HEK293 (cell line): ENCODE data around the gene SLC39A5.

Experiments used
- GLI2 ChIP-seq: fragments of 450-650 bp; formaldehyde crosslinking; IDR thresholded peaks from 2 replicates; pipeline ENCODE4; 2017; ENCODE audit warnings: missing biosample characterization, missing genetic modification characterization, low read depth, borderline replicate concordance
- IKZF3 ChIP-seq: fragments of 450-650 bp; IDR thresholded peaks from 2 replicates; pipeline ENCODE4 v1.5.0; 2018; ENCODE audit warnings: missing biosample characterization, mild to moderate bottlenecking, missing genetic modification characterization, moderate library complexity
- KLF16 ChIP-seq: fragments of 450-650 bp; formaldehyde crosslinking; IDR thresholded peaks from 2 replicates; pipeline ENCODE4 v1.5.1; 2017; ENCODE audit warnings: missing biosample characterization, missing genetic modification characterization
- KLF7 ChIP-seq: fragments of 450-650 bp; formaldehyde crosslinking; IDR thresholded peaks from 2 replicates; pipeline ENCODE4 v1.5.1; 2016; ENCODE audit warnings: missing biosample characterization, missing genetic modification characterization, borderline replicate concordance
- OSR2 ChIP-seq: fragments of 450-650 bp; formaldehyde crosslinking; IDR thresholded peaks from 2 replicates; pipeline ENCODE4 v1.5.1; 2016; ENCODE audit warnings: missing biosample characterization, missing genetic modification characterization
- OVOL3 ChIP-seq: fragments of 450-650 bp; formaldehyde crosslinking; IDR thresholded peaks from 2 replicates; pipeline ENCODE4 v1.5.1; 2016; ENCODE audit warnings: missing biosample characterization, missing genetic modification characterization
- ZBTB20 ChIP-seq: fragments of 450-650 bp; formaldehyde crosslinking; IDR thresholded peaks from 2 replicates; pipeline ENCODE4 v1.5.1; 2016; ENCODE audit warnings: missing biosample characterization, missing genetic modification characterization
- ZBTB48 ChIP-seq: fragments of 450-650 bp; formaldehyde crosslinking; IDR thresholded peaks from 2 replicates; pipeline ENCODE4 v1.5.1; 2016; ENCODE audit warnings: missing biosample characterization, missing genetic modification characterization
- ZNF121 ChIP-seq: fragments of 450-650 bp; formaldehyde crosslinking; IDR thresholded peaks from 2 replicates; pipeline ENCODE4 v1.5.1; 2016; ENCODE audit warnings: missing biosample characterization, missing genetic modification characterization
- ZNF133 ChIP-seq: fragments of 450-650 bp; formaldehyde crosslinking; IDR thresholded peaks from 2 replicates; pipeline ENCODE4 v1.5.1; 2016; ENCODE audit warnings: missing biosample characterization, missing genetic modification characterization
- ZNF341 ChIP-seq: fragments of 450-650 bp; formaldehyde crosslinking; IDR thresholded peaks from 2 replicates; pipeline ENCODE4; 2016; ENCODE audit warnings: low read depth, missing biosample characterization, missing genetic modification characterization
- ZNF37A ChIP-seq: fragments of 450-650 bp; IDR thresholded peaks from 2 replicates; pipeline ENCODE4 v1.5.1; 2018; ENCODE audit warnings: missing biosample characterization, missing genetic modification characterization
- ZNF391 ChIP-seq: fragments of 450-650 bp; formaldehyde crosslinking; IDR thresholded peaks from 2 replicates; pipeline ENCODE4 v1.5.1; 2016; ENCODE audit warnings: low read depth, missing biosample characterization, missing genetic modification characterization, borderline replicate concordance
- ZNF433 ChIP-seq: fragments of 450-650 bp; formaldehyde crosslinking; IDR thresholded peaks from 2 replicates; pipeline ENCODE4 v1.5.1; 2016; ENCODE audit warnings: missing biosample characterization, missing genetic modification characterization, low read depth
- ZNF530 ChIP-seq: fragments of 450-650 bp; formaldehyde crosslinking; IDR thresholded peaks from 2 replicates; pipeline ENCODE4 v1.5.1; 2016; ENCODE audit warnings: low read depth, missing biosample characterization, missing genetic modification characterization
- ZNF596 ChIP-seq: fragments of 450-650 bp; IDR thresholded peaks from 2 replicates; pipeline ENCODE4 v1.5.0; 2018; ENCODE audit warnings: missing biosample characterization, mild to moderate bottlenecking, missing genetic modification characterization, moderate library complexity
- ZNF600 ChIP-seq: fragments of 450-650 bp; formaldehyde crosslinking; IDR thresholded peaks from 2 replicates; pipeline ENCODE4 v1.5.1; 2016; ENCODE audit warnings: missing biosample characterization, missing genetic modification characterization
- ZNF610 ChIP-seq: fragments of 450-650 bp; formaldehyde crosslinking; IDR thresholded peaks from 2 replicates; pipeline ENCODE4 v1.5.1; 2016; ENCODE audit warnings: missing biosample characterization, missing genetic modification characterization, borderline replicate concordance
- ZNF623 ChIP-seq: fragments of 450-650 bp; formaldehyde crosslinking; IDR thresholded peaks from 2 replicates; pipeline ENCODE4 v1.5.1; 2016; ENCODE audit warnings: missing biosample characterization, missing genetic modification characterization
- ZNF654 ChIP-seq: fragments of 450-650 bp; formaldehyde crosslinking; IDR thresholded peaks from 2 replicates; pipeline ENCODE4 v1.5.1; 2016; ENCODE audit warnings: low read depth, missing biosample characterization, missing genetic modification characterization
- ZNF658 ChIP-seq: fragments of 450-650 bp; formaldehyde crosslinking; IDR thresholded peaks from 2 replicates; pipeline ENCODE4; 2016; ENCODE audit warnings: missing biosample characterization, missing genetic modification characterization
- ZNF664 ChIP-seq: fragments of 450-650 bp; formaldehyde crosslinking; IDR thresholded peaks from 2 replicates; pipeline ENCODE4 v1.5.1; 2016; ENCODE audit warnings: missing biosample characterization, missing genetic modification characterization
- TF ChIP-seq, protein P1 (sequence below): fragments of 450-650 bp; formaldehyde crosslinking; IDR thresholded peaks from 2 replicates; pipeline ENCODE4 v1.5.1; 2016; ENCODE audit warnings: missing biosample characterization, missing genetic modification characterization, low read depth
- TF ChIP-seq, protein P2 (sequence below): fragments of 450-650 bp; formaldehyde crosslinking; optimal IDR thresholded peaks from 2 replicates; pipeline ENCODE3; 2016; ENCODE audit warnings: missing biosample characterization, mild to moderate bottlenecking, missing genetic modification characterization
- TF ChIP-seq, protein P3 (sequence below): fragments of 450-650 bp; formaldehyde crosslinking; IDR thresholded peaks from 2 replicates; pipeline ENCODE4 v1.5.1; 2017; ENCODE audit warnings: missing biosample characterization, missing genetic modification characterization
- TF ChIP-seq, protein P4 (sequence below): fragments of 450-650 bp; formaldehyde crosslinking; IDR thresholded peaks from 2 replicates; pipeline ENCODE4 v1.5.1; 2016; ENCODE audit warnings: missing biosample characterization, missing genetic modification characterization
- TF ChIP-seq, protein P5 (sequence below): fragments of 450-650 bp; formaldehyde crosslinking; IDR thresholded peaks from 2 replicates; pipeline ENCODE4 v1.5.1; 2016; ENCODE audit warnings: missing biosample characterization, missing genetic modification characterization
- TF ChIP-seq, protein P6 (sequence below): fragments of 450-650 bp; formaldehyde crosslinking; IDR thresholded peaks from 2 replicates; pipeline ENCODE4 v1.5.1; 2017; ENCODE audit warnings: missing biosample characterization, missing genetic modification characterization

Gene SLC39A5

DNA sequence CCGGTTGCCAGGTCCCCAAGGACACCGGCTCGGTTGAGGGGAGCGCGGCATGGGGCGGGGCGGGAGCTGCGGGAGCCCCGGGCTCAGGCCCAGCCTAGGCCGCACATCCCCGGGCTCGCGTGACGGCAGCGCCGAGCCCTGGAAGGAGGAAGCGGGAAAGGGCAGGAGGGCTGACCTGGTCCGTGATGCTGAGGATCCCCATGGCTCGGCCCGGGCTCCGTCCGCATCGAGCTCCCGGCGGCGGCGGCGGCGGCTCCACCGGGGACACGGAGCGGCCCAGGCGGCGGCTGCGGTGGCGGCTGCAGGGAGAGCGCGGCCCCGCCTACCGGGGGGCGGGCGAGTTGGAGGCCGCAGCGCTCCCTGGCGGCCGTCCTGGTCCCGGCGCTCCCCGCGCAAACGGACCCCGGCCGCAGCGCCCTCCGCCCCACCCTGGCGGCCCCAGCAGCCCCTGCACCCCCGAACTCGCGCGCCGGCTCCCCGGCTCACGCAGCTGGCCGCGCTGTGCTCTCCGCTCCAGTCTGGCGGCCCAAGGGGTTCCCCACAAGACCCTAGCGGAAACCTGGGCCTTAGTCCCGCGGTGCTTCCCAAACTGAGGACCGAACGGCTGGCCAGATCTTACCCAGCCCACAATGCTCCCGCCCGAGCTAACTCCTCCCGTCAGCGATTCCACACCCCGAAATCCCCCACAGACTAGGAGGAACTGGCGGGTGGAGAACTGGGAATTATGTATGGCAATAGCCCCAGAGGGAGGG lies 28.4 kb downstream of the SLC39A5 start, which contains the start of gene ANKRD52 (continued):
- TF ChIP-seq, protein P1, sequence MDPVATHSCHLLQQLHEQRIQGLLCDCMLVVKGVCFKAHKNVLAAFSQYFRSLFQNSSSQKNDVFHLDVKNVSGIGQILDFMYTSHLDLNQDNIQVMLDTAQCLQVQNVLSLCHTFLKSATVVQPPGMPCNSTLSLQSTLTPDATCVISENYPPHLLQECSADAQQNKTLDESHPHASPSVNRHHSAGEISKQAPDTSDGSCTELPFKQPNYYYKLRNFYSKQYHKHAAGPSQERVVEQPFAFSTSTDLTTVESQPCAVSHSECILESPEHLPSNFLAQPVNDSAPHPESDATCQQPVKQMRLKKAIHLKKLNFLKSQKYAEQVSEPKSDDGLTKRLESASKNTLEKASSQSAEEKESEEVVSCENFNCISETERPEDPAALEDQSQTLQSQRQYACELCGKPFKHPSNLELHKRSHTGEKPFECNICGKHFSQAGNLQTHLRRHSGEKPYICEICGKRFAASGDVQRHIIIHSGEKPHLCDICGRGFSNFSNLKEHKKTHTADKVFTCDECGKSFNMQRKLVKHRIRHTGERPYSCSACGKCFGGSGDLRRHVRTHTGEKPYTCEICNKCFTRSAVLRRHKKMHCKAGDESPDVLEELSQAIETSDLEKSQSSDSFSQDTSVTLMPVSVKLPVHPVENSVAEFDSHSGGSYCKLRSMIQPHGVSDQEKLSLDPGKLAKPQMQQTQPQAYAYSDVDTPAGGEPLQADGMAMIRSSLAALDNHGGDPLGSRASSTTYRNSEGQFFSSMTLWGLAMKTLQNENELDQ (tag by site-specific recombination), result no peak
- TF ChIP-seq ZNF654 (tag by site-specific recombination), result no peak
- 0 out of 2 replicates have a peak, but pooled peaks have one; percentile 47 for TF ChIP-seq ZNF121
- no peak for TF ChIP-seq ZNF391 (tag by site-specific recombination)
- TF ChIP-seq OSR2 (tag by site-specific recombination), result peak; percentile 54; the same call in 1 of the 2 replicates
- TF ChIP-seq IKZF3 (tag by site-specific recombination), result peak; percentile 59
- TF ChIP-seq ZNF610 (tag by site-specific recombination), result peak; percentile 72; the same call in 1 of the 2 replicates
- TF ChIP-seq ZNF37A (tag by site-specific recombination), result 0 out of 2 replicates have a peak, but pooled peaks have one; percentile 3
- TF ChIP-seq GLI2, result no peak
- TF ChIP-seq, protein P2, sequence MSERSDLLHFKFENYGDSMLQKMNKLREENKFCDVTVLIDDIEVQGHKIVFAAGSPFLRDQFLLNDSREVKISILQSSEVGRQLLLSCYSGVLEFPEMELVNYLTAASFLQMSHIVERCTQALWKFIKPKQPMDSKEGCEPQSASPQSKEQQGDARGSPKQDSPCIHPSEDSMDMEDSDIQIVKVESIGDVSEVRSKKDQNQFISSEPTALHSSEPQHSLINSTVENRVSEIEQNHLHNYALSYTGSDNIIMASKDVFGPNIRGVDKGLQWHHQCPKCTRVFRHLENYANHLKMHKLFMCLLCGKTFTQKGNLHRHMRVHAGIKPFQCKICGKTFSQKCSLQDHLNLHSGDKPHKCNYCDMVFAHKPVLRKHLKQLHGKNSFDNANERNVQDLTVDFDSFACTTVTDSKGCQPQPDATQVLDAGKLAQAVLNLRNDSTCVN, result peak; percentile 81
- TF ChIP-seq, protein P3, sequence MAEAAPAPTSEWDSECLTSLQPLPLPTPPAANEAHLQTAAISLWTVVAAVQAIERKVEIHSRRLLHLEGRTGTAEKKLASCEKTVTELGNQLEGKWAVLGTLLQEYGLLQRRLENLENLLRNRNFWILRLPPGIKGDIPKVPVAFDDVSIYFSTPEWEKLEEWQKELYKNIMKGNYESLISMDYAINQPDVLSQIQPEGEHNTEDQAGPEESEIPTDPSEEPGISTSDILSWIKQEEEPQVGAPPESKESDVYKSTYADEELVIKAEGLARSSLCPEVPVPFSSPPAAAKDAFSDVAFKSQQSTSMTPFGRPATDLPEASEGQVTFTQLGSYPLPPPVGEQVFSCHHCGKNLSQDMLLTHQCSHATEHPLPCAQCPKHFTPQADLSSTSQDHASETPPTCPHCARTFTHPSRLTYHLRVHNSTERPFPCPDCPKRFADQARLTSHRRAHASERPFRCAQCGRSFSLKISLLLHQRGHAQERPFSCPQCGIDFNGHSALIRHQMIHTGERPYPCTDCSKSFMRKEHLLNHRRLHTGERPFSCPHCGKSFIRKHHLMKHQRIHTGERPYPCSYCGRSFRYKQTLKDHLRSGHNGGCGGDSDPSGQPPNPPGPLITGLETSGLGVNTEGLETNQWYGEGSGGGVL (tag by site-specific recombination), result peak; percentile 72
- no peak for TF ChIP-seq ZNF658
- TF ChIP-seq, protein P4, sequence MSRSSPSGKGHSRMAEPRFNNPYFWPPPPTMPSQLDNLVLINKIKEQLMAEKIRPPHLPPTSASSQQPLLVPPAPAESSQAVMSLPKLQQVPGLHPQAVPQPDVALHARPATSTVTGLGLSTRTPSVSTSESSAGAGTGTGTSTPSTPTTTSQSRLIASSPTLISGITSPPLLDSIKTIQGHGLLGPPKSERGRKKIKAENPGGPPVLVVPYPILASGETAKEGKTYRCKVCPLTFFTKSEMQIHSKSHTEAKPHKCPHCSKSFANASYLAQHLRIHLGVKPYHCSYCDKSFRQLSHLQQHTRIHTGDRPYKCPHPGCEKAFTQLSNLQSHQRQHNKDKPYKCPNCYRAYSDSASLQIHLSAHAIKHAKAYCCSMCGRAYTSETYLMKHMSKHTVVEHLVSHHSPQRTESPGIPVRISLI (tag by site-specific recombination), result no peak
- no peak; the same call in 1 of the 2 replicates for TF ChIP-seq ZNF596
- TF ChIP-seq ZBTB20, result peak; percentile 81
- TF ChIP-seq ZNF341 (tag by site-specific recombination), result peak; percentile 94
- 0 out of 2 replicates have a peak, but pooled peaks have one; percentile 53 for TF ChIP-seq ZBTB48
- TF ChIP-seq ZNF530 (tag by site-specific recombination), result no peak
- peak; percentile 39; the same call in 1 of the 2 replicates for TF ChIP-seq ZNF133
- TF ChIP-seq ZNF623 (tag by site-specific recombination), result no peak
- TF ChIP-seq KLF7 (tag by site-specific recombination), result no peak
- TF ChIP-seq ZNF664, result no peak
- peak; percentile 87 for TF ChIP-seq KLF16
- TF ChIP-seq OVOL3, result no peak
- TF ChIP-seq ZNF600 (tag by site-specific recombination), result 0 out of 2 replicates have a peak, but pooled peaks have one; percentile 17
- TF ChIP-seq, protein P5, sequence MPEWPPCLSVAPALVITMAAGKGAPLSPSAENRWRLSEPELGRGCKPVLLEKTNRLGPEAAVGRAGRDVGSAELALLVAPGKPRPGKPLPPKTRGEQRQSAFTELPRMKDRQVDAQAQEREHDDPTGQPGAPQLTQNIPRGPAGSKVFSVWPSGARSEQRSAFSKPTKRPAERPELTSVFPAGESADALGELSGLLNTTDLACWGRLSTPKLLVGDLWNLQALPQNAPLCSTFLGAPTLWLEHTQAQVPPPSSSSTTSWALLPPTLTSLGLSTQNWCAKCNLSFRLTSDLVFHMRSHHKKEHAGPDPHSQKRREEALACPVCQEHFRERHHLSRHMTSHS, result no peak
- TF ChIP-seq ZNF433 (tag by site-specific recombination), result no peak
- TF ChIP-seq, protein P6, sequence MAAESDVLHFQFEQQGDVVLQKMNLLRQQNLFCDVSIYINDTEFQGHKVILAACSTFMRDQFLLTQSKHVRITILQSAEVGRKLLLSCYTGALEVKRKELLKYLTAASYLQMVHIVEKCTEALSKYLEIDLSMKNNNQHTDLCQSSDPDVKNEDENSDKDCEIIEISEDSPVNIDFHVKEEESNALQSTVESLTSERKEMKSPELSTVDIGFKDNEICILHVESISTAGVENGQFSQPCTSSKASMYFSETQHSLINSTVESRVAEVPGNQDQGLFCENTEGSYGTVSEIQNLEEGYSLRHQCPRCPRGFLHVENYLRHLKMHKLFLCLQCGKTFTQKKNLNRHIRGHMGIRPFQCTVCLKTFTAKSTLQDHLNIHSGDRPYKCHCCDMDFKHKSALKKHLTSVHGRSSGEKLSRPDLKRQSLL, result peak; percentile 72
